ENCODE measurements around the gene PMF1. TPM values are rescaled to one million over a fixed set of nuclear protein-coding genes. Genes with fewer than 3 reads are reported as not detected.
A peak's percentile ranks its signal among the peaks of the same experiment; 100 is the strongest.
"Not testable (repeated sequence)": the region's sequence is repeated elsewhere in the genome, so short reads cannot be mapped to it uniquely, and the experiment has no call there.

PMF1 gene
- total RNA-seq, 1 experiment from 2014 or later: 109 TPM

DNA sequence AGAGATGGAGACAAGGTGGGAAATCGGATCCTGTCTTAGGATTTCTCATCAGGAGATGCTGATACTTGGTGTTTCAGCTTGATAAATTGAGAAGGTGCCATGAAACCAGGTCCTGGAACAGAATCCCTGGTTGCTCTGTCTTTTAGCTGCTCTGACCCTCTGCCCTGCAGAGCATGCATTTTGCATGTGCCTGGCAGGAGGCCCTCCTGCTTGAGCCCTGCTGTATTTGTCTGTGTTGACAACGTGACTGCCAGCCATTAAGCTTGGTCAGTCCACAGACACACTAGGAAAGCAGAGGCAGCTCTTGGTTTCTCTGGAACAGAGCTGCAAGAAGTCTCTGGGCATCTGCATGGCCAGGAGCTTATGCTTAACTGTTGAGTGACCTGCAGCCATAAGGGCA lies 16.4 kb upstream of the PMF1 start:
- no peak for DNase-seq (ENCODE audit: low read depth)

DNA sequence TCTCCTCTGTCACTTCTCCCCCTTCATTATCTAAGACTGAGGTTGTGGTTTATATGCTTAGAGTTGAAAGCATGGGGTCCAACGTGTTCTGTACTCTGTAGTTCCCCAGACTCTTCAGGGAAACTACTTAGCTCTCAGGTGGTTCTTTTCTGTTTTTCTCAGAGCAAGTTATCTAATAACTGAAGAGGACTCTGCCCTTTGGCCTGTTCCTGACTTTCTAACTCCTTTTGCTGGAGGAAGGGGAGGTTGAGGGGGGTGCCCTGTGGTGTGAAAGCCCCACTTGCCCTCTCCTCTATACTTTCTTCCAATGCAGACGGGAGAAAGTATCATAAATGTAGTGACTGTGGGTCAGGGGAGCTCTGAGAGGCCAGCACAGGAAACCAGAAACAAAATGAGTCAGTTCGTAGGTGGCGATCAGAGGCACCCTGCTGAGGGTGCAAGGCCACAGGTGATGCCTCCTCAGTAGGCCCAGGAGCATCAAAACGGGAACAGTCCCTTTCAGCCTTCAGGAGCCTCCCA lies 13.9 kb upstream of the PMF1 start:
- DNase-seq (ENCODE audit: low read depth): no peak

DNA sequence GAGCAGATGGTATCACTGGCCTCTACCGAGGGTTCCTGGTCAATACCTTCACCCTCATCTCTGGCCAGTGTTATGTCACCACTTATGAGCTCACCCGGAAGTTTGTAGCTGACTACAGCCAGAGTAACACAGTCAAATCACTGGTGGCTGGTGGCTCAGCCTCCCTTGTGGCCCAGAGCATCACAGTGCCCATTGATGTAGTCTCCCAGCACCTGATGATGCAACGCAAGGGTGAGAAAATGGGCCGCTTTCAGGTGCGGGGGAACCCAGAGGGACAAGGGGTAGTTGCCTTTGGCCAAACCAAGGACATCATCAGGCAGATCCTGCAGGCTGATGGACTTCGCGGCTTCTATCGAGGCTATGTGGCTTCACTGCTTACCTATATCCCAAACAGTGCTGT lies 12.8 kb upstream of the PMF1 start:
- DNase-seq (ENCODE audit: low read depth): no peak

DNA sequence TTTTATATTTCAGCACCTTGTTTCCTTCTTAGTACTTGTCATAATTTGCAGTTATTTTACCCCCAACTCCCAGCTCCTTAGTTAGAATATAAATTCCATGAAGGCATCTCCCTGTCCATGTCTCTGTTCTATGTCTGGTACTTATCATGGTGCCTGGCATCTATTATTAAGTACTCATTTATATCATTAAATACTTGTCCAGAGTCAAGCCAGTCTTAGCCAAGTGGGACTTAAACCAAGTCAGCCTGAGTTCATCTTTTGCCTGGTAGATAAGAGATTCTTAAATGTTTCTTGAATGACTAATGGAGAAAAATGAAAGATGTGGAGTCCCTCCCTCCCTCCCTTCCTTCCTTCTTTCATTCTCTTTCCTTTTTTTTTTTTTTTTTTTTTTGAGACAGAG lies 9.5 kb upstream of the PMF1 start:
- peak; percentile 60 for DNase-seq (ENCODE audit: low read depth)

DNA sequence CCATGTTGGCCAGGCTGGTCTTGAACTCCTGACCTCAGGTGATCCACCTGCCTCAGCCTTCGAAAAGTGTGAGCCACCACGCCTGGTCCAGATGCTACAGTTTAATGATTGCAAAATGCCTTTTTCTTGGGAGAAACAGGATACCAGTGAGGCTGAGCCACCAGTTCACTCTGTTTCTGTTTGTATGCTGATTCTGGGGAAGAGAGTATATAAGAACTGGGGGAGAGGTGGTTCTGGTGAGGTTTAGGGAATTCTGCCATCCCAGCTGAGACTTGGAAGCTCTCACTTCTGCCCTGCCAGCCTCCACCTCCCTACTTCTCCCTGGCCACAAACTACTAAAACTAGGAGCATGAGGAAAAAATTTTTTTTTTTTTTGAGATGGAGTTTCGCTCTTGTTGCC lies 8.1 kb upstream of the PMF1 start:
- no peak for DNase-seq (ENCODE audit: low read depth)

DNA sequence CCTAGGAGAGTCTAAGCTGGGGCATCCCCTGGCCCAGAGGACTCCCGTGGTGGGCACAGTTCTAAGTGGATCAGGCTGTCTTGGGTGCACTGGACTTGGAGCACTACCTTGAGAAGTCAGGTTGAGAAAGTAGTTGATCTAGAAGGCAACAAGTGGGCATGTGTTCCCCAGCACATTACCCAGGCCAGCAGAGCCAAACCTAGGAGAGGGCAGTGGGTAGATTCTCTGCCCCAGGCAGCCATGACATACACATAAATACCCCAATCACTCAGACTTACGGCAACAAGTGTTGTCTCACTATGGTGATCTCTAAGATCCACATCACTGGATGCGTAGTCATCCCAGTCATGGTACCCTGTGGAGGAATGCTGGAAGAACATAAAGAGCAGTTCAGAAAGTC lies 1.6 kb upstream of the PMF1 start:
- DNase-seq (ENCODE audit: low read depth): peak; percentile 12

DNA sequence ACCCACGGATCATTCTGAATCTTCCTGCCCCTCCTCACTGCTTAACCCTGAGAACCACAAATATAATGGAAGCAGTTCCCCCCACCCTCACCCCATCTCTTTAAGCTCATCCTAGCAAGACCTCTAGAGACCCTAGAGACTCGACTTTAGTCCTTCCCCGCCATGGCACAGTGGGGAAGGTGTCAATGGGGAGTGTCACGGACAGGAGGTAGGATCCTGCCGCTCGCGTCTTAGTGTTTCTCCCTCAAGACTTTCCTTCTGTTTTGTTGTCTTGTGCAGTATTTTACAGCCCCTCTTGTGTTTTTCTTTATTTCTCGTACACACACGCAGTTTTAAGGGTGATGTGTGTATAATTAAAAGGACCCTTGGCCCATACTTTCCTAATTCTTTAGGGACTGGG lies 677 bp upstream of the PMF1 start:
- DNase-seq (ENCODE audit: low read depth): no peak

DNA sequence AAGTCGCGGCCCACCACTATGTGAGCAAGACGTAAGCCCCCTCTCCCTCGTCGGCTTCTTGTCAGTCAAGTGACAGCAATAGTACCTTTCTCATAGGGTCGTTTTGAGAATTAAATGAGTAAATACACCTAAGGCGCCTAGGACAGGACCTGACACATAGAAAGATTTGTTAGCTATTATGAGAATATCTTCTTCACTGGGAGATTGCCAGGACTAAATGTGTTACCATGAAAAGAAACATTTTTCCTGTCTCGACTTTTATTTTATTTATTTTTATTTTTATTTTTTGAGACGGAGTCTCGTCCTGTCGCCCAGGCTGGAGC lies 798 bp downstream of the PMF1 start:
- no peak for DNase-seq (ENCODE audit: low read depth)

DNA sequence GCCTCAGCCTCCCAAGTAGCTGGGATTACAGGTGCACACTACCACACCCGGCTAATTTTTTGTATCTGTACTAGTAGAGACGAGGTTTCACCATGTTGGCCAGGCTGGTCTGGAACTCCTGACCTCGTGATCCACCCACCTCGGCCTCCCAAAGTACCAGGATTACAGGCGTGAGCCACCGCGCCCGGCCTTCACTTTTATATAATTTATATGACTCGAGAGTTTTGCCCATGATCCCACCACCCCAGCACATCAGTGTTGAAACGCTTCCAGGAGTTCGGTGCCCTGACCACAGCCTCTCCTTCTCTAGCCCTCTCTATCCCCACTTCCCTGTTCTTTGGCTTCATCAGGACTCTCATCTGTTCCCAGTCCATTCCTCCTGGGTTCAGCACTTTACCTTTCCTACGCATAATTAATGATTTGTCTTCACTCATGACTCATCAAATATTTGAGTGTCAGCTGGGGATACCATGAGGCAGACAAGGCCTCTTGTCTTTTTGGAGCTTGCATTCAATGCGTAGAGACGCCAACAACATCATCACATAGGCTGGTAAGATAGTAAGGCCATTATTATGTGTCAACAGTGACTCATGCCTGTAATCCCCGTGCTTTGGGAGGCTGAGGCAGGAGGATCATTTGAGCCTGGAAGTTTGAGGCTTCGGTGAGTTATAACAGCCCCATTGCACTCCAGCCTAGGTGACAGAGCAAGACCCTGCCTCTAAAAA lies 1.4 kb downstream of the PMF1 start:
- peak; percentile 91 for DNase-seq (ENCODE audit: low read depth)

DNA sequence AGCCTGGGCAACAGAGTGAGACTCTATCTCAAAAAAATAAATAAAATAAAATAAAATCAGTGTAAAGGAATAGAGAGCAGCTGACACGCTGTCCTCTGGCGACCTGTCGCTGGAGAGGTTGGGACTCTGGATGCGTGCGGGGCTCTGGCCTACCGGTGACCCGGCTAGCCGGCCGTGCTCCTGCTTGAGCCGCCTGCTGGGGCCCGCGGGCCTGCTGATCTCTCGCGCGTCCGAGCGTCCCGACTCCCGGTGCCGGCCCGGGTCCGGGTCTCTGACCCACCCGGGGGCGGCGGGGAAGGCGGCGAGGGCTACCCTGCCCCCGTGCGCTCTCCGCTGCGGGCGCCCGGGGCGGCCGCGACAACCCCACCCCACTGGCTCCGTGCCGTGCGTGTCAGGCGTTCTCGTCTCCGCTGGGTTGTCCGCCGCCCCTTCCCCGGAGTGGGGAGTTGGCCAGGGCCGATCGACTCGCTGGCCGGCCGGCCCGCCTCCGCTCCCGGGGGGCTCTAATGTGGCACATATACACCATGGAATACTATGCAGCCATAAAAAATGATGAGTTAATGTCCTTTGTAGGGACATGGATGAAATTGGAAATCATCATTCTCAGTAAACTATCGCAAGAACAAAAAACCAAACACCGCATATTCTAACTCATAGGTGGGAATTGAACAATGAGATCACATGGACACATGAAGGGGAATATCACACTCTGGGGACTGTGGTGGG lies 3.7 kb downstream of the PMF1 start:
- not testable (repeated sequence) for DNase-seq (ENCODE audit: low read depth)

DNA sequence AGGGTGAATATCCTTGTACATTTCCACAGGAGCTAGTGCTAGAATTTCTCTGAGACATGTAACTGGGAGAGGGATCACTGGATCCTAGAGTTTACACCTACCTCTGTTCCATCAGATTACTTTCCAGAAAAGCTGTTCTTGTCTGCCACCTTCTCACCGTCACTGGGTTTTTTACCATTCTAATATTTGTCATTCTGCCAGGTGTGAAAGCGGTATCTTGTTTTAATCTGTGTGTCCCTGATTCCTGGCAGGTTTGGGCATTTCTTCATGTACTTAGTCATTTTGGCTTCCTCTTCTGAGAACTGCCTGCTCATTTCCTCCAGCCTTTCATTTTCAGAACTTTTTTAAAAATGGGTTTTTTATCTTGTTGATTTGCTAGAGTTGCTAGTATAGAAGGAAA lies 5.1 kb downstream of the PMF1 start:
- peak; percentile 81 for DNase-seq (ENCODE audit: low read depth)

DNA sequence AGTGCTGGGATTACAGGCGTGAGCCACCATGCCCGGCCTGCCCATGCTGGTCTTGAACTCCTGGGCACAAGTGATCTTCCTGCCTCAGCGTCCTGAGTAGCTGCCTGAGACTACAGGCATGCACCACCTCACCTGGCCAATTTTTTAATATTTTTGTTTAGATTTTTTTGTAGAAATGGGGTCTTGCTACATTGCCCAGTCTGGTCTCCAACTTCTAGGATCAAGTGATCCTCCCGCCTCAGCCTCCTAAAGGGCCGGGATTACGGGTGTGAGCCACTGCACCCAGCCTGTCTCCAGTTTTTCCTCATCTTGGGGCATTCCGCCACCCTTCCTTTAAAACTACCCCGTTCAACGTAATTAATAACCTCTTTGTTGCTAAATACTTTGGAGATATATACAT lies 7.4 kb downstream of the PMF1 start:
- no peak for DNase-seq (ENCODE audit: low read depth)

DNA sequence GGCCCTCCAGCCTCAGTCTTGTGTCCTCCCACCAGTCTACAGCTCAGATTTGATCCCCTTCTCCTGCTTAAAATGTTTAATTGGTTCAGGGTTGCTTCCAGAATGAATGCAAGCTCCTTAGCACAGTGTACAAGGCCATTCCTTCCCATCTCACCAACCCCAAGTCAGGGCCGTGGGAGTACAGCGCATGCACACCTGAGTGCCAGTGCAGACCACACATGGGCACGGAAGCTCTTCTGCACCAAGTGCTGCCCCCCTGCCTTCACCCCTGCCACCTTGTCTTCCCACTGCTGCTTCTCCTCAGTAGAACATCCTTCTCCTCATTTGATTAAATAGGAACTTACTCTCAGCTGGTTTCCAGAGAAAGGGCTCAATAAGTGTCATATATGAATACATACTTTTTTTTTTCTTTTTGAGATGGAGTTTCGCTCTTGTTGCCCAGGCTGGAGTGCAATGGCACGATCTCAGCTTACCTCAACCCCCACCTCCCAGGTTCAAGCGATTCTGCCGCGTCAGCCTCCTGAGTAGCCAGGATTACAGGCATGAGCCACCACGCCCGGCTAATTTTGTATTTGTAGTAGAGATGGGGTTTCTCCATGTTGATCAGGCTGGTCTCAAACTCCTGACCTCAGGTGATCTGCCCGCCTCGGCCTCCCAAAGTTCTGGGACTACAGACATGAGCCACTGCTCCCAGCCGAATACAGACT lies 9.3 kb downstream of the PMF1 start:
- no peak for DNase-seq (ENCODE audit: low read depth)

DNA sequence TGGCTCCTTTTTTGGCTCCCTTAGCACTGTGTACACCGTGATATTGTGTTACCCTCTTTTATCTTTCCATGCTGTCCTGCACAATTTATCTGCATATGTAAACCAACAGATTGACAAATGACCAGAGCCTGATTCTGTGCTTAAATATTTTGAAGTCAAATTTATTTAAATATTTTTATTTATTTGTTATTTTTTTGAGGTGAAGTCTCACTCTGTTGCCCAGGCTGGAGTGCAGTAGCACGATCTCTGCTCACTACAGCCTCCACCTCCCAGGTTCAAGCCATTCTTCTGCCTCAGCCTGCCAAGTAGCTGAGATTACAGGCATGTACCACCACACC lies 12.8 kb downstream of the PMF1 start:
- DNase-seq (ENCODE audit: low read depth): no peak

DNA sequence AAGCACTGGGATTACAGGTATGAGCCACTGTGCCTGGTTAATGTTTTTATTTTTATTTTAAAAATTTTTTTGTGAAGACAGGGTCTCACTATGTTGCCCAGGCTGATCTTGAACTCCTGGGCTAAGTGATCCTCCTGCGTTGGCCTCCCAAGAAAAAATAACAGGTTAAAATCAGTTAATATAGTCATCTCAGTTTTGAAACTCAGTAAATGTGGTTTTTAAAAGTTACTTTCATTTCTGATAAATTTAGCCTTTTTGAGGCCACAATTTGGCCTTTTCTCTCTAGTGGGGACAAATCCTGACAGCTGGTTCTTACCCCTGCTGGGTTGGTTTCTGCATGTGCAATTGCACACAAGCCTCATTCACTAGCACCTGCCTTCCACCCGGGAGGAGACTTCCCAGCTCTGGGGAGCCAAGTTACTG lies 13.3 kb downstream of the PMF1 start:
- no peak for DNase-seq (ENCODE audit: low read depth)

DNA sequence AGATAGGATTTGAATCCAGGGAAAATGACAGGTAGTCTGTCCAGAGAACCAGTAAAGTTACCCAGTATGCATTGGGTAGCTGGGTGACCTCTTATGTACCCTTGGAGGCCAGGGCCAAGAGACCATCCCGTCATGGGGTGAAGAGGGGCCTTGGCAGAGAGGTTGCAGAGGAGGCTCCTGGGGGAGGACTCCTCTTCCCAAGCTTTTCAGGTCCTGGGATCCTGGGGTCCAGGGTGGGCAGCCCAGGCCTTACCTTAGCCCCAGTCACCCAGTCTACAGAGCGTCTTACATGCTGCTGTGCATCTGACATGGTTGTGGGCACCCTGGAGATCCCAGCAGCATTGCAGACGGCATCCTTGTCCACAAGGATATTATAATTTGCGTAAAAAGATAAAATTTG lies 14.0 kb downstream of the PMF1 start:
- no peak for DNase-seq (ENCODE audit: low read depth)

DNA sequence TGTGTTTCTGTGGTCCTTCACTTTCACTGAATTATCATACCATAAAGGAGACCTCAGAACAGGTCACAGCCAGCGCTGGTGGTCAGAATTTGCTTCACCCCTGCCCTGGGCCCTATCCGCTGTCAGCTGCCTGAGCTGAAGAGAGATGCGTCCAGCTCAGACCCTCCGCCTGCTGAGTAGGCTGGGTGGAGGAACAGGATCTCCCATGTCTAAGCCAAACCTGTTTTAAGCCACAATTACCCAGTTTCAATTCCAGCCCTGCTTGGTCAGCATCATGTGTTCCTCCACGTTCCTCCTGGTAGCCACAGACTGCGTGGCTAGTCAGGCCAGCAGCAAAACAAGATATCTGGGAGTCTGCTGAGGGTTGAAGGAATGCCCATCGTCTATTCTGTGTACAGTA lies 15.7 kb downstream of the PMF1 start:
- no peak for DNase-seq (ENCODE audit: low read depth)

DNA sequence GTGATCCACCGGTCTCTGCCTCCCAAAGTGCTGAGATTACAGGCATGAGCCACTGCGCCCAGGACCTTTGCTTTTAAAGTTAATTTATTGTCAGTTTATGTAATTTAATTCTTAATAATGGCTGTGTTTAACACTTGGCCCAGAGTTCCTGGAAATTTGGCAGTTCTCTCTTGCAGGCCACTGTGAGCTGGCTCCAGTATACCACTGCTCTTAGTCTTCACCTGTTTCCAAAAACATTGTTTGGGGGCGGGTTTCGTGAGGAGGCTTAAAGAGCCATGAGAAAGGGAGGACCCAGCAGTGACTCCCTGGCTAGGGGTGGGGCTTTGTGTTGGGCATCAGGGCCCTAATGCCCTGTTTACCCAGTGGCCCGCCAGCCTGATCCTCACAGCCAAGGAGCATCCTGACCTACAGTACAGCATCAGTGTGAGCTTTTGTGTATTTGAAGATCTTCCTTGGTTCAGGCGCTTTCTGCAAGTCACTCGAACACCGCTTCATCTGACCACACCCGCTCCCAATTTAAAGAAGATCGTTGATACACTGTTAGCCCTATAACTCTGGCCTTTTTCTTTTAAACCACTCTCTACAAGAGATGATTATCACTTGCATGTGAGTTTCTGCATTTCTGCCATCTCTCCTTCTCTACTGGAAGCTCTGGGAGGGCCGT lies 17.1 kb downstream of the PMF1 start:
- DNase-seq (ENCODE audit: low read depth): no peak

DNA sequence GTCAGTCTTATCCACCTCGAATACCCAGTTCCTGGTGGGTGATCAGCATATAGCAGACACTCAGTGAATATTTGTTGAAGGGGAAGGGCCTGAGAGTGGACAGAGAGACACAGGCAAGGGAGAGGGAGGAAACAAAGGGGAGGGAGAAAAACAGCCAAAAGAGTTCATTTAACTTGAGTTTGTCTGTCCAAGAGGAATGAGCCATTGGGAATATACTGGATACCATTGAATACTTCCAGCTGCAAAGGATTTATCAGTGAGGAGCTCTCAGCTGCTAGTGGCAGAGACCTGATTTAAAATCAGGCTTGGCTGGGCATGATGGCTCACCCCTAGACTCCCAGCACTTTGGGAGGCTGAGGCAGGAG lies 17.6 kb downstream of the PMF1 start:
- DNase-seq (ENCODE audit: low read depth): no peak

DNA sequence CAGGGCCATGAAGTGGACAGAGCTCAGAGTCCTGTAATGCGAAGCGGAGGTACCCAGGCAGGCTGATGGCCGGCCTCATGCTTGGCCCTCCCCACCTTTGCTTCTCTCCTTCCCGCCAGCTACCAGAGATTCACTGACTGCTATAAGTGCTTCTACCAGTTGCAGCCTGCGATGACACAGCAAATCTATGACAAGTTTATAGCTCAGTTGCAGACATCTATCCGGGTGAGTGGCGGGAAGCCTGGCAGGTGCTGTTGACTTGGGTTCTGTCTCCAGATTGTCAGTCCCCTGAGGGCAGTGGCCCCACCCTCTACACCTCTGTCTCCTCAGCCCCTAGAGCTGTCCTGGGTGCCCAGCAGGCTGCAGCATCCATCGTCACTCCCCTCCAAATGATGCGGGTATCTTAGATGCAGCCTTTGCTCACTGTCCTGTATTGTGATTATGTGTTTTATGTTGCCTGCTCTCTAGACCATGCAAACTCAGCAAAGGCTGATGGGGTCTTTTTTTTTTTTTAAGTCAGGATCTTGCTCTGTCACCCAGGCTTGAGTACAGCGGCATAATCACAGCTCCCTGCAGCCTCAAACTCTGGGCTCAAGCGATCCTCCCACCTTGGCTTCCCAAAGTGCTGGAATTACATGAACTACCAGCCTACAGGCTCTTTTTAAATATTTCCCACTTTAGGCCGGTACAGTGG lies 19.5 kb downstream of the PMF1 start:
- DNase-seq (ENCODE audit: low read depth): no peak

DNA sequence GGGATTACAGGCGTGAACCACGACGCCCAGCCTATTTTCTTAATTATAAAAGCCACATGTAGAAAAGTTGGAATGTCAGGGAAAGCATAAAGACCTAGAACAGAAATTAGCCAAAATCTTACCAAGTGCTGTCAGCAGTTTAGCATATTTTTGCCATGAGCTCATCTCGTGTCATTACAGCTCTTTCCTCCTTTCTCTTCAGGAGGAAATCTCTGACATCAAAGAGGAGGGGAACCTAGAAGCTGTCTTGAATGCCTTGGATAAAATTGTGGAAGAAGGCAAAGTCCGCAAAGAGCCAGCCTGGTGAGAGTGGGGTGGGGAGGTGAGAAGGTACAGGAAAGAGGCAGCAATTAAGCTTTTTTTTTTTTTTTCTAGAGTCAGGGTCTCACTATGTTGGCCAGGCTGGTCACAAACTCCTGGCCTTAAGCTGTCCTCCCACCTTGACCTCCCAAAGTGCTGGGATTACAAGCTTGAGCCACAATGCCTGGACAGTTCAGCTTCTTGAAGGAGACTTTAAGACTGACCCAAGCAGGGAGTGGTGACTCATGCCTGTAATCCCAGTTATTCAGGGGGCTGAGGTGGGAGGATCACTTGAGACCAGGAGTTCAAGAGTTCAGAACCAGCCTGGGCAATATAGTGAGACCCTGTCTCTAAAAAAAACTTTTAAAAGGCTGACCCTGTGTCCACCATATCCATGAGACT lies 20.8 kb downstream of the PMF1 start:
- DNase-seq (ENCODE audit: low read depth): peak; percentile 82
